ENCODE data around the gene CENPM.

The CENPM gene

DNA sequence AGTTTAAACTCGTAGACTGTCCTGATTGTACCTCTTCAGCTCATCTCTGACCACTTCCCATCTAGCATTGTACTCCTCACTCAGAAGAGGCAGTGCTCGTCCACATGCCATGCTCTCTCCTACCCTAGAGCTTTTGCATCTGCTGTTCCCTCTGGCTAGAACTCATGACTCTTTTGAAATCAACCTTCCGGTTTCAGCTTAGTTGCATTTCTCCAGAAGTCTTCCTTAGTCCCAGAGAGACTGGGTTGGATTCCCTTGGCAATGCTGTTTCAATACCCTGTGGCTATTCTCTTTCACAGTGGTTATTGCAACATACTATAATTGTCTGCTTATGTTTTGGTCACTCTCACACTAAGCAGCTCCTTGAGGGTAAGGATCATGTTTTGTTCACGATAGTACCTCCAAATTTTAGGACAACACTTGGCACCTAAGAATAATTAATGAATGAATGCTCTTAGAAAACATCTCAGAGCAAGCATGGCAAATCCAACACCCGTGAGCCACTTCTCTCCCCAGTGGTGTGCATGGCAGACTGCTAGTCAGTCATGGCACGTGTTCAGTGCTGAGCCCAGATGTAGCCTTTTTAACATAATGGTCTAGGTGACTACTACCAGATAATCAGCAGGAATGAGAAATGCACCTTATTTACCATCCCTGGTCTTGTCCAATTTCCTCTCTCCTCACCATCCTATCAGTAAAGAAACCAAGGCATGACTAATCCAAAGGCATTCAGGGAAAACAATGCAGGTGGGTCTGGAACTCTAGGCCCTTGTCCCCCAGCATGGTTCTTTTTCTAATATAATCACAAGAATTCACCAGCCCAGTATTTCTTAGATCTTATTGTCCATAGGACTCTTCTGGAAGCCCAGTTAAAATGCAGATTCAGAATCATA is 36.8 kb upstream of the CENPM start:
- H3K4me3 ChIP-seq (ENCODE audit: low read depth in 1 of 2, low read length in 2 of 2), result no peak overlapping the region

DNA sequence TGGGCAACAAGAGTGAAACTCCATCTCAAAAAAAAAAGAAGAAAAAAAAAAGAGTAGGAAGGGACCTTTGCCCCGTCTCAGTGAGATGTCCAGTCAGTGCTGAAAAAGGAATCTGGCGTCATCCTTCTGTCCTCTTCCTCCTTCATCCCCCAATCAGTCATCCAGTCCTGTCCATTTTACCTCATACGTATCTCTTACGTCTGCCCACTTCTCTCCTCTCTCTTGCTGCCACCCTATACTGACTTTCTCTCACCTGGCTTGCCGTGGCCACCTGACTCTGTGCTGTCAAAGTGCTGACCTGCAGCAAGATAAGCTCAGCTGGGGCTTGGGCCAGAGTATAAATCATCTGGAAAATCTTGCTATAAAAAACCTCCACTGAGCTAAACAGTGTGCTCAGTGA is 35.9 kb upstream of the CENPM start:
- no peaks in the 10 kb centered on the region for H3K4me1 ChIP-seq (ENCODE audit: insufficient read depth, low read length)
- H3K4me2 ChIP-seq (ENCODE audit: insufficient read depth, low read length), result no peak overlapping the region
- H4K20me1 ChIP-seq (ENCODE audit: insufficient read depth, low read length), result peaks cover 2% of the 10 kb centered on the region; the same call in 1 of the 2 replicates
- TF ChIP-seq EZH2 (IDR thresholded peaks at IDR 0.05; ENCODE audit: borderline replicate concordance, low read depth, low read length, severe bottlenecking), result no peak
- TF ChIP-seq, protein P1, sequence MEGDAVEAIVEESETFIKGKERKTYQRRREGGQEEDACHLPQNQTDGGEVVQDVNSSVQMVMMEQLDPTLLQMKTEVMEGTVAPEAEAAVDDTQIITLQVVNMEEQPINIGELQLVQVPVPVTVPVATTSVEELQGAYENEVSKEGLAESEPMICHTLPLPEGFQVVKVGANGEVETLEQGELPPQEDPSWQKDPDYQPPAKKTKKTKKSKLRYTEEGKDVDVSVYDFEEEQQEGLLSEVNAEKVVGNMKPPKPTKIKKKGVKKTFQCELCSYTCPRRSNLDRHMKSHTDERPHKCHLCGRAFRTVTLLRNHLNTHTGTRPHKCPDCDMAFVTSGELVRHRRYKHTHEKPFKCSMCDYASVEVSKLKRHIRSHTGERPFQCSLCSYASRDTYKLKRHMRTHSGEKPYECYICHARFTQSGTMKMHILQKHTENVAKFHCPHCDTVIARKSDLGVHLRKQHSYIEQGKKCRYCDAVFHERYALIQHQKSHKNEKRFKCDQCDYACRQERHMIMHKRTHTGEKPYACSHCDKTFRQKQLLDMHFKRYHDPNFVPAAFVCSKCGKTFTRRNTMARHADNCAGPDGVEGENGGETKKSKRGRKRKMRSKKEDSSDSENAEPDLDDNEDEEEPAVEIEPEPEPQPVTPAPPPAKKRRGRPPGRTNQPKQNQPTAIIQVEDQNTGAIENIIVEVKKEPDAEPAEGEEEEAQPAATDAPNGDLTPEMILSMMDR (IDR thresholded peaks at IDR 0.05; ENCODE audit: borderline replicate concordance, extremely low read depth, low read length, poor library complexity, severe bottlenecking), result no peak
- H3K27me3 ChIP-seq (ENCODE audit: insufficient read depth, low read length, poor library complexity), result peaks cover 15% of the 10 kb centered on the region
- no peaks in the 10 kb centered on the region for H3K79me2 ChIP-seq (ENCODE audit: insufficient read depth, low read length)
- no peak overlapping the region for H3K27ac ChIP-seq (ENCODE audit: low read length)
- H3K9me3 ChIP-seq (ENCODE audit: insufficient read depth, low read length, severe bottlenecking), result no peaks in the 10 kb centered on the region
- H3K36me3 ChIP-seq (ENCODE audit: insufficient read depth, low read length), result no peaks in the 10 kb centered on the region
- DNase-seq (no peak), ATAC-seq (ENCODE audit: insufficient read depth, low read depth) (no peak)
- no peak overlapping the region for H3K4me3 ChIP-seq (ENCODE audit: low read depth in 1 of 2, low read length in 2 of 2)
- no peak overlapping the region for H2AFZ ChIP-seq (ENCODE audit: low read depth, low read length)
- H3K9ac ChIP-seq (ENCODE audit: low read depth, low read length), result no peak overlapping the region

More for the DNA sequence above, 36.8 kb upstream of the CENPM start:
- Histone ChIP-seq H2AFZ (ENCODE audit: low read depth, low read length) (no peak overlapping the region; the same call in 1 of the 2 replicates), H3K4me1 (ENCODE audit: insufficient read depth, low read length) (no peaks in the 10 kb centered on the region), H3K79me2 (ENCODE audit: insufficient read depth, low read length) (no peaks in the 10 kb centered on the region), H4K20me1 (ENCODE audit: insufficient read depth, low read length) (no peaks in the 10 kb centered on the region), H3K36me3 (ENCODE audit: insufficient read depth, low read length) (no peaks in the 10 kb centered on the region), H3K9me3 (ENCODE audit: insufficient read depth, low read length, severe bottlenecking) (no peaks in the 10 kb centered on the region), H3K4me2 (ENCODE audit: insufficient read depth, low read length) (no peak overlapping the region), H3K27ac (ENCODE audit: low read length) (no peak overlapping the region), H3K27me3 (ENCODE audit: insufficient read depth, low read length, poor library complexity) (peaks cover 7% of the 10 kb centered on the region), H3K9ac (ENCODE audit: low read depth, low read length) (no peak overlapping the region)
- ATAC-seq (ENCODE audit: insufficient read depth, low read depth), result no peak
- no peak for DNase-seq
- TF ChIP-seq, protein P1 (IDR thresholded peaks at IDR 0.05; ENCODE audit: borderline replicate concordance, extremely low read depth, low read length, poor library complexity, severe bottlenecking), result no peak
- no peak for TF ChIP-seq EZH2 (IDR thresholded peaks at IDR 0.05; ENCODE audit: borderline replicate concordance, low read depth, low read length, severe bottlenecking)

DNA sequence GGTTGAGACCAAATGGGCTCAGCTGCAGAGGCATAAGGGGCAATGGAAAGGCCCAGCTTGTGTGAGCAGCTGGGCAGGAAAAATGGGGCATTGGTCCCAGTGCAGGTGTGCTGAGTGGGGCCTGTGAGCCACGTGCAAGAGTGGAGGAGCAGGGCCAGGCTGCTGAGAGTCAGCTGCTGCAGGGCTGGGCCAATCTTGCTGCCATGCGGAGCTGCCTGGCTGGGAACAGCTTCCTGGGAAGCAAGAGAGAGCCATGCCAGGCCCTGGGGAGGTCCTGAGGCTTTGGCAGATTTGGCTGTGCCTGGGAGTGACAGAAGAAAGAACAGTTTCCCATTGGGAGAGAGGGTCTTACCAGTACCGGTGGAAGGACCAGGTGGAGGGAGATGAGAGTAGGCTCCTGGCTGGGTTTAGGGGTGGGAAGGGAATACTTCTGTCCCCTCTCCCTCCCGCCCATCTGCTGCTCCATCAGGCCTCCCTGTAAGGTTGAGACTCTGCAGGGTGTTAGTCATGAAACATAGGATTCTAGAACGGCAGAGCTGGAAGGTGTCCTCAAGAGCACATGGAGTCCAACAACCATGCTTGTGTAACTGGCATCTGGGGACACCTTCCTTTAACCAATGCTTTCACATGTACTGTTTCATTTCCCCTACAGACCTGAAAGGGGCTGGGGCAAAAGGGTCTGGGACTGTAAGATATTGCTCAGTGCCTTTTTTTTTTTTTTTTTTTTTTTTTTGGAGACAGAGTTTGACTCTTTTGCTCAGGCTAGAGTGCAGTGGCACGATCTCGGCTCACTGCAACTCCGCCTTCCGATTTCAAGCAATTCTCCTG is 32.7 kb upstream of the CENPM start:
- Histone ChIP-seq H3K27me3 (ENCODE audit: insufficient read depth, low read length, poor library complexity) (peaks cover 43% of the 10 kb centered on the region), H3K27ac (ENCODE audit: low read length) (no peak overlapping the region), H4K20me1 (ENCODE audit: insufficient read depth, low read length) (peaks cover 16% of the 10 kb centered on the region), H3K4me3 (ENCODE audit: low read depth in 1 of 2, low read length in 2 of 2) (no peak overlapping the region), H3K4me2 (ENCODE audit: insufficient read depth, low read length) (no peak overlapping the region), H2AFZ (ENCODE audit: low read depth, low read length) (no peak overlapping the region), H3K9me3 (ENCODE audit: insufficient read depth, low read length, severe bottlenecking) (no peaks in the 10 kb centered on the region), H3K36me3 (ENCODE audit: insufficient read depth, low read length) (no peaks in the 10 kb centered on the region), H3K4me1 (ENCODE audit: insufficient read depth, low read length) (peaks cover 13% of the 10 kb centered on the region), H3K9ac (ENCODE audit: low read depth, low read length) (no peak overlapping the region), H3K79me2 (ENCODE audit: insufficient read depth, low read length) (no peaks in the 10 kb centered on the region)
- ATAC-seq (ENCODE audit: insufficient read depth, low read depth), result no peak
- no peak for TF ChIP-seq EZH2 (IDR thresholded peaks at IDR 0.05; ENCODE audit: borderline replicate concordance, low read depth, low read length, severe bottlenecking)
- TF ChIP-seq, protein P1 (IDR thresholded peaks at IDR 0.05; ENCODE audit: borderline replicate concordance, extremely low read depth, low read length, poor library complexity, severe bottlenecking), result no peak
- DNase-seq, result no peak
